H1 (cell line): Measurements from ENCODE around the gene PHF3. TPM values are rescaled to one million over a fixed set of nuclear protein-coding genes. Genes with fewer than 3 reads are reported as not detected.

Experiments
- polyA plus RNA-seq, 7 experiments: library from polyadenylated mRNA; depleted of rRNA in 3 of 7; stranded (reverse) in 5 of 7; unstranded in 2 of 7; fragments of >200 nt in 5 of 7; fragments of 200-250 nt in 2 of 7; gene quantifications; 1 replicate in 5 of 7; 2 replicates in 1 of 7; 4 replicates in 1 of 7; pipeline versions ENCODE4 v1.2.1 to v1.2.3, GENCODE V29; 2011 to 2013; ENCODE audit warnings: missing spikeins in 2 of 7, mixed read lengths in 2 of 7
- small RNA-seq: library from polyadenylated mRNA; stranded (forward); fragments of <200 nt; extraction: miRNeasy Mini kit (QIAGEN cat#:217004); gene quantifications from one replicate; pipeline ENCODE3, GENCODE V24; 2013; ENCODE audit not compliant: insufficient read depth
- total RNA-seq: library from RNA; stranded (reverse); fragmentation: NEBNext Ultra II Directional; extraction: Animal tissue kit (Norgen Biotek cat#: 25700); gene quantifications from 2 replicates; pipeline ENCODE4 v1.2.1, GENCODE V29; 2021

Gene PHF3
- total and polyA plus RNA-seq, 2 of the 8 experiments (the other 6 are each of a cell fraction or from before 2014, with no cell fraction given) = 10.1 to 69.3 TPM

Small RNA genes within 50 kb of the gene (small RNA-seq; reads per million reads assigned to genes)
- gene AL513043.1 = not detected

Other genes starting within 250 kb of the PHF3 start
- 75.6 and 76.3 TPM in 2 replicates for gene PTP4A1, start 63.3 kb upstream of the PHF3 start, total RNA-seq
- gene PTP4A1, start 63.3 kb upstream of the PHF3 start, polyA plus RNA-seq (2011; rRNA removed) = 8.1 and 21.1 TPM in 2 replicates